Measurements from ENCODE around the gene KCNC4.

The KCNC4 gene

DNA sequence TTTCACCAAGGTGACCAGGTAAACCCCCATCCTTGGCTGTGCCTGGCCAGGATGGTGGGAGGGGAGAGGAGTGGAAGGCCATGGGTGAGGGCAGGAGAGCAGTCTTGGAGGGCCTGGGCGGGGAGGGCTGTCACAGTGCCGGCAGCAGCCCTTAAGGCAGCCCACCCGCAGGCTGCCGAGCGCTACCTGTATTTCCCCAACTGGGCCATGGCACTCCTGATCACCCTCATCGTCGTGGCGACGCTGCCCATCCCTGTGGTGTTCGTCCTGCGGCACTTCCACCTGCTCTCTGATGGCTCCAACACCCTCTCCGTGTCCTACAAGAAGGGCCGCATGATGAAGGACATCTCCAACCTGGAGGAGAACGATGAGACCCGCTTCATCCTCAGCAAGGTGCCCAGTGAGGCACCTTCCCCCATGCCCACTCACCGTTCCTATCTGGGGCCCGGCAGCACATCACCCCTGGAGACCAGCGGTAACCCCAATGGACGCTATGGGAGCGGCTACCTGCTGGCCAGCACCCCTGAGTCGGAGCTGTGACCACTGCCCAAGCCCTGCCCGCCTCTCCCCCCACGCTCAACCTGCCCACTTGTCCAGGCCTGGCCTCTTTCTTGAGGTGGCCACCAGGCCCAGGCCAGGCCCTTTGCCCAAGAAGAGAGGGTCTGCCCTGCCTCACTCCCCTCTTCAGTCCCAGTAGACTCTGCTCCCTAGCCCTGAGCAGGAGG lies 12.0 kb upstream of the KCNC4 start:
- no peak overlapping the region for H3K4me3 ChIP-seq
- no peaks in the 10 kb centered on the region for H3K9me3 ChIP-seq
- no peak for DNase-seq
- no peak overlapping the region for H3K27ac ChIP-seq
- TF ChIP-seq, protein P1, sequence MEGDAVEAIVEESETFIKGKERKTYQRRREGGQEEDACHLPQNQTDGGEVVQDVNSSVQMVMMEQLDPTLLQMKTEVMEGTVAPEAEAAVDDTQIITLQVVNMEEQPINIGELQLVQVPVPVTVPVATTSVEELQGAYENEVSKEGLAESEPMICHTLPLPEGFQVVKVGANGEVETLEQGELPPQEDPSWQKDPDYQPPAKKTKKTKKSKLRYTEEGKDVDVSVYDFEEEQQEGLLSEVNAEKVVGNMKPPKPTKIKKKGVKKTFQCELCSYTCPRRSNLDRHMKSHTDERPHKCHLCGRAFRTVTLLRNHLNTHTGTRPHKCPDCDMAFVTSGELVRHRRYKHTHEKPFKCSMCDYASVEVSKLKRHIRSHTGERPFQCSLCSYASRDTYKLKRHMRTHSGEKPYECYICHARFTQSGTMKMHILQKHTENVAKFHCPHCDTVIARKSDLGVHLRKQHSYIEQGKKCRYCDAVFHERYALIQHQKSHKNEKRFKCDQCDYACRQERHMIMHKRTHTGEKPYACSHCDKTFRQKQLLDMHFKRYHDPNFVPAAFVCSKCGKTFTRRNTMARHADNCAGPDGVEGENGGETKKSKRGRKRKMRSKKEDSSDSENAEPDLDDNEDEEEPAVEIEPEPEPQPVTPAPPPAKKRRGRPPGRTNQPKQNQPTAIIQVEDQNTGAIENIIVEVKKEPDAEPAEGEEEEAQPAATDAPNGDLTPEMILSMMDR (IDR thresholded peaks at IDR 0.05) = no peak
- peaks cover 0 to 3% (median 0%) of the 10 kb centered on the region in 4 donors for H3K4me1 ChIP-seq
- no peaks in the 10 kb centered on the region for H3K27me3 ChIP-seq
- intact Hi-C loops (cut with DNase I; ENCODE audit: low total_unique reads) = no loop called here
- H3K36me3 ChIP-seq = no peaks in the 10 kb centered on the region

DNA sequence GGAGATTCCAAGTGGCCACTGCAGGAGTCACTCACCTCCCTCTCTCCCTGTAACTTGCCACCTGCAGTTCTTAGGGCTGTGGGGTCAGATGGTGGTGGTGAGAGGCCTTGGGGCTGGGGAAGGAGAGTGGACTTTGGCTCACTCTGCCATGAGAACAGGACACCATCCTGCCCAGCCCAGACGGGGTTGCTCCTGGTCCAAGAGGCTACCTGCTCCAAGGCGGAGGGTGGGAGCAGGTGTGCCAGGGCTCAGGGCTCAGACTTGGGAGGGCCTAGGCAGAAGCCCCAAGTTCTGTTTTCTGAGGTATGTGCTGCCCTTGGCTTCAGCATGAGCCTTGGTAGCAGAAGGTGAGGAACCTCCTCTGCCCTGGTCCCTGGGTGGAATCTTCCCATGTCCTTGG lies 11.4 kb upstream of the KCNC4 start:
- no peak overlapping the region for H3K27ac ChIP-seq
- DNase-seq = no peak
- intact Hi-C loops (cut with DNase I; ENCODE audit: low total_unique reads) = no loop called here
- peaks cover 0 to 6% (median 0%) of the 10 kb centered on the region in 4 donors for H3K4me1 ChIP-seq
- no peak overlapping the region for H3K4me3 ChIP-seq
- no peaks in the 10 kb centered on the region for H3K27me3 ChIP-seq
- no peaks in the 10 kb centered on the region for H3K9me3 ChIP-seq
- H3K36me3 ChIP-seq = no peaks in the 10 kb centered on the region
- TF ChIP-seq, protein P1 (IDR thresholded peaks at IDR 0.05) = no peak

DNA sequence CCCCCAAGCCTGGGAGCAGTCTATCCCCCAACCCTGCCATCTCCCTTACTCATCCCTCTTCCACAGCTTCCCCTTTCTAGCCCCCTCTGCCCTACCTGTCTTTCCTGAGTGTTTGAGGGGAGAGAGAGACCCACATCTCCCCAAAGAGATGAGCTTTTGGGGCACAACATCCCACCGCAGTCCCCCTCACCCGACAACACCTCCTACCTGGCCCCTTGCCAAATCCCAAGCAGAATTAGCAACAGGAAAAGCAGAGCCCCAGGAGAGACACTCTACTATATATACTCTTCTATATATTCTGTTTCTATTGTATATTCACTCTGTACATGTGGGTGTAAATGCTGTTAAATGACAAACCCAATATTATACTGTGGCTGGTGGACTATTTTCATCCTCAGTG lies 9.9 kb upstream of the KCNC4 start:
- Histone ChIP-seq H3K36me3 (no peaks in the 10 kb centered on the region), H3K27ac (no peak overlapping the region), H3K4me1 (peaks cover 0 to 6% (median 0%) of the 10 kb centered on the region in 4 donors), H3K4me3 (no peak overlapping the region), H3K27me3 (no peaks in the 10 kb centered on the region), H3K9me3 (no peaks in the 10 kb centered on the region)
- no peak for DNase-seq
- TF ChIP-seq, protein P1 (IDR thresholded peaks at IDR 0.05) = no peak
- intact Hi-C loops (cut with DNase I; ENCODE audit: low total_unique reads) = no loop called here

DNA sequence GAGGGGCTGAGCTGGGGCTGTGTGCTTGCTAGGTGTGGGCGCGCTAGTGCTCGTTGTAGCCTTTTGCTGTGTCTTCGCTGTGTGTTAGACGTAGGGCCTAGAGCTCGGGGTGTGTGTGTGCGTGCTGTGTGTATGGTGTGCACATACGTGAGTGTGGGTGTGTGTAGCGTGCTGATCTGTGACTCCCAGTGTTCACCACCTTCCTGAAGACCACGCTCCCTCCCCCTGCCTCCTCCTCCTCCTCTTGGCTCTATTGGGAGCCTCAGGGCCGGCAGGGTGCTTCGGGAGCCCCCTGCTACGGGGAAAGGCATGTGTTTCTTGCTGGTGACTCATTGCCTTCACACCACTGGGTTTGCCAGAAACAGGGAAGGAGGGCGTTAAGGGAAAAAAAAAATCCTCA lies 9.4 kb upstream of the KCNC4 start:
- H3K4me1 ChIP-seq = peaks cover 0 to 6% (median 0%) of the 10 kb centered on the region in 4 donors
- H3K9me3 ChIP-seq = no peaks in the 10 kb centered on the region
- no peaks in the 10 kb centered on the region for H3K27me3 ChIP-seq
- TF ChIP-seq, protein P1 (IDR thresholded peaks at IDR 0.05) = no peak
- H3K36me3 ChIP-seq = no peaks in the 10 kb centered on the region
- no peak overlapping the region for H3K27ac ChIP-seq
- intact Hi-C loops (cut with DNase I; ENCODE audit: low total_unique reads) = no loop called here
- H3K4me3 ChIP-seq = no peak overlapping the region
- no peak for DNase-seq

DNA sequence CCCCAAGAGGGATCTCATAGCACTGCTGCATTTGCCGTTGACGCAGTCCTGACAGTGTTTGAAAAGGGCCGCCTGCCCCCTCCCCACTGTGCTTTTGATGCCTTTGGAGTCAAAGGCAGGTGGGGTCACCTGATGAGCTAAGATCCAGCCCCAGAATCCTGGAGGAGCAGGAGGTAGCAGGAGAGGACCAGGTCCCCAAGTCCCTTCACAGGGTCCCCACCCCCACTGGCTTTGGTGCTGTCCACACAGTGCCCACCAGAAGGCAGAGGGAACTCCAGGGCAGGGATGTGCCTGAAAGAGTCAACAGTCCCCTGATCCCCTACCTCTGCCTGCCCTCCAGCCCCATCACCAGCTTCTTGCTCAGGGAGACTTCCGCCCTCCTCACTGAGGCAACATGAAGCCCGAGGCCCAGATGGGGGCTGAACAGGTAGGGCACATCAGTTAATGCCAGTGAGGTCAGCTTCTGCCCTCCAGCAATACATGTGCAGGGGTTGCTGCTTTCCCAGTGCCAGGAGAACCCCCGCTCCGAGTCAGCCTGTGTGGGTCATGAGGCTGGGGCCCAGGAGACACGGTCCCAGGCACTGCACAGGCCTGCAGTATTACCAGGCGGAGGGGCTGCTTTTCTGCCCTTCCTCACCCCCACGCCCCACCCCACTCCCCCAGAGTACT lies 8.8 kb upstream of the KCNC4 start:
- TF ChIP-seq, protein P1 (IDR thresholded peaks at IDR 0.05) = no peak
- Histone ChIP-seq H3K4me1 (peaks cover 0 to 6% (median 0%) of the 10 kb centered on the region in 4 donors), H3K36me3 (no peaks in the 10 kb centered on the region), H3K4me3 (no peak overlapping the region), H3K27me3 (no peaks in the 10 kb centered on the region), H3K9me3 (no peaks in the 10 kb centered on the region), H3K27ac (no peak overlapping the region)
- no peak for DNase-seq
- intact Hi-C loops (cut with DNase I; ENCODE audit: low total_unique reads) = no loop called here
